NCI-H187 treated with DMSO at 0.1 percent for 48 hours (cell line): ENCODE data around the gene MCM9.
"Not testable (repeated sequence)": the region's sequence is repeated elsewhere in the genome, so short reads cannot be mapped to it uniquely, and the experiment has no call there.

ENCODE experiments used
- DNase-seq: peaks from one replicate; lab custom pipeline; 2025; lab: John Stamatoyannopoulos, UW

MCM9 gene

DNA sequence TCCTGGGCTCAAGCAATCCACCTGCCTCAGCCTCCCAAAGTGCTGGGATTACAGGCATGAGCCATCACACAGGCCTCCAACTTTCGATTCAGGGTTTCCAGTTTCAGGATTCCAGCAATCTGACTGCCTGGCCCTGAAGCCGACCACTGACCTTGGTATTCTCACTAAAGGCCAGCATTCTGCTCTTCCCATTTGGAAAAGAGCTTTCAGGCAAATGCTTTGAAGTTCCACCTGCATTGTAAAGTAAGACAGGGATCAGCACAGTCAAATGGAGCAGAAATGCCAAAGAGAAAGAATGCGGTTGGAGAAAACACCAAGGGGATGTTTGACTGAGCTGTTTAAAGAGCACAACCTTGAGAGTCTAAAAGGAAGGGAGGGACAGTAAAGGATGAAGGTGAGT is 166.5 kb downstream of the MCM9 start:
- DNase-seq = no peak

DNA sequence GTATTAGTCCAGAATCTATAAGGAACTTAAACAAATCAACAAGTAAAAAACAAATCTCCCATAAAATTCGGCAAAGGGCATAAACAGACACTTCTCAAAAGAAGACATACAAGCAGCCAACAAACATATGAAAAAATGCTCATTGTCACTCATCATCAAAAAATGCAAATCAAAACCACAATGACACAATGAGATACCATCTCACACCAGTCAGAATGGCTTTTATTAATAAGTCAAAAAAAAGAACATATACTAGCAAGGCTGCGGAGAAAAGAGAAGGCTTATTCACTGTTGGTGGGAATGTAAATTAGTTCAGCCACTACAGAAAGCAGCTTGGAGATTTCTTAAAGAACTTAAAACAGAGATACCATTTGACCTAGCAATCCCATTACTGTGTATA is 169.6 kb downstream of the MCM9 start:
- not testable (repeated sequence) for DNase-seq

DNA sequence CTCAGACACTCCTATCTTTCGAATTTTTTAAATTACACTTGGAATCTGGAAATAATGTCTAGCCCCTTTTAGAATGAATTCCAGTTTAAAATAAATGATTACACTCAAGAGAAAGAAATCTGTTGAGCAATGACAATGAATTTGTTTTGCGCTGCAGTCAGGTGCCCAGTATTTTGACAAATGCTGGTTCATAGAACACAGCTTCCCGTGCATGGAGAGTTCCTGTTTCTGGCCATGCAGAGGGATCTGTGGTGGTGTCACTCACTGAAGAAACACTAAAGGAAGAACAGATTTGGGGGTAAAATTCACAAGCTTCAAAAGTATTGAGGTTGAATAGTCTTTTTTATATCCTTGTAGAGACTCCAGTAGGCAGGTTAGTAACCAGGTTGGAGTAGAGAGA is 170.2 kb downstream of the MCM9 start:
- no peak for DNase-seq
